ENCODE results near the gene GATAD2A. TPM values are rescaled to one million over a fixed set of nuclear protein-coding genes. Genes with fewer than 3 reads are reported as not detected.
"Not testable (repeated sequence)": the region's sequence is repeated elsewhere in the genome, so short reads cannot be mapped to it uniquely, and the experiment has no call there.

The GATAD2A gene
- total RNA-seq = 128 and 135 TPM in 2 replicates

GRCh38 chr19:19404879-19405860 is at the start of gene GATAD2A:
Gene GATAD2A (plus strand): TSS chr19:19405675. CDS start chr19:19465346, 59,671 bp downstream.
- intact Hi-C loops (cut with micrococcal nuclease) = loop anchor here (1.0 to 10.0 kb wide), 8 partner anchors 20 to 1020 kb away; partner anchors contain the start of genes BORCS8, KLHL26, MAU2 and RFXANK

GRCh38 chr19:19356500-19356899 is 49.0 kb upstream of the GATAD2A start:
- intact Hi-C loops (cut with micrococcal nuclease) = no loop called here

GRCh38 chr19:19356901-19357566 is 48.4 kb upstream of the GATAD2A start:
- intact Hi-C loops (cut with micrococcal nuclease) = no loop called here

- intact Hi-C loops (cut with micrococcal nuclease) = loop anchor here (1.0 to 5.0 kb wide), 5 partner anchors 41 to 281 kb away; partner anchors contain the start of genes GMIP, MAU2 and SUGP1
Observed at GRCh38 chr19:19361075-19361594, 44.3 kb upstream of the GATAD2A start.

- intact Hi-C loops (cut with micrococcal nuclease) = loop anchor here (5.0 kb wide), 1 partner anchor 280 kb away; the partner anchor contains the start of gene GMIP
Observed at GRCh38 chr19:19362075-19362474, 43.4 kb upstream of the GATAD2A start.

- intact Hi-C loops (cut with micrococcal nuclease) = loop anchor here (1.0 kb wide), 2 partner anchors 41 to 124 kb away; no protein-coding TSS in a partner anchor
Observed at GRCh38 chr19:19366434-19367396, 38.8 kb upstream of the GATAD2A start.

GRCh38 chr19:19368087-19368486 is 37.4 kb upstream of the GATAD2A start:
- intact Hi-C loops (cut with micrococcal nuclease) = no loop called here

GRCh38 chr19:19371059-19371458 is 34.4 kb upstream of the GATAD2A start:
- intact Hi-C loops (cut with micrococcal nuclease) = no loop called here

GRCh38 chr19:19372656-19373416 is 32.6 kb upstream of the GATAD2A start:
- intact Hi-C loops (cut with micrococcal nuclease) = loop anchor here (1.0 to 2.0 kb wide), 3 partner anchors 8 to 52 kb away; partner anchors contain the start of genes MAU2 and SUGP1

- intact Hi-C loops (cut with micrococcal nuclease) = no loop called here
Observed at GRCh38 chr19:19379527-19379926, 25.9 kb upstream of the GATAD2A start.

GRCh38 chr19:19380316-19380715 is 25.2 kb upstream of the GATAD2A start:
- intact Hi-C loops (cut with micrococcal nuclease) = not testable (repeated sequence)

GRCh38 chr19:19381007-19381926 is 24.2 kb upstream of the GATAD2A start:
- intact Hi-C loops (cut with micrococcal nuclease) = no loop called here

- intact Hi-C loops (cut with micrococcal nuclease) = no loop called here
Observed at GRCh38 chr19:19382118-19382517, 23.4 kb upstream of the GATAD2A start.

GRCh38 chr19:19384486-19384885 is 21.0 kb upstream of the GATAD2A start:
- intact Hi-C loops (cut with micrococcal nuclease) = no loop called here

- intact Hi-C loops (cut with micrococcal nuclease) = loop anchor here (1.0 kb wide), 9 partner anchors 9 to 258 kb away; partner anchors contain the start of genes BORCS8, GATAD2A, GMIP and NR2C2AP
Observed at GRCh38 chr19:19385131-19385895, 20.2 kb upstream of the GATAD2A start.

- intact Hi-C loops (cut with micrococcal nuclease) = loop anchor here (1.0 kb wide), 9 partner anchors 8 to 257 kb away; partner anchors contain the start of genes BORCS8, GATAD2A, GMIP and NR2C2AP
Observed at GRCh38 chr19:19385896-19386869, 19.3 kb upstream of the GATAD2A start.
